GM18520 (cell line): Measurements from ENCODE around the gene GYPC.
"Not testable (repeated sequence)": the region's sequence is repeated elsewhere in the genome, so short reads cannot be mapped to it uniquely, and the experiment has no call there.

Experiments used
- ATAC-seq: cut with Tn5 transposase; IDR thresholded peaks from one replicate; pipeline ENCODE4 v1.9.1; 2021; ENCODE audit not compliant: unreplicated experiment

Gene GYPC

DNA sequence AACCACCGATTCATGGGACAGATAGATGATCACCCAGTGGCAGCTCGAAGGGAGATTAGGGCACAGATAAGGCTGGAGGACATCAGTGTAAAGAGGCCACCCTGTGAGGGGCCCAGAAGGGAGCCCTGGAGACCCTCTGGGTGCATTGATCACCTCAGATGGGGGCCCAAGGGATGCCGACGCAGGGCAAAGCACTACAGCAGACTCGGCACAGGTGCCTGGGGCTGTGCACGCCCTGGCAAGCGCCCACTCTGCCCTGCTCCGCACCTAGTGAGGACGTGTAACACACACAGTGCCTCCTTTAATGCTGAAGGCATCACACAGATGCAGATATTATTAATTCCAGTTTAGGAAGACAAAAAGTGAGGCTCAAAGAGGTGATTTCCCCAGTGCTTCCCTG is 9.5 kb downstream of the GYPC start:
- no peak for ATAC-seq

DNA sequence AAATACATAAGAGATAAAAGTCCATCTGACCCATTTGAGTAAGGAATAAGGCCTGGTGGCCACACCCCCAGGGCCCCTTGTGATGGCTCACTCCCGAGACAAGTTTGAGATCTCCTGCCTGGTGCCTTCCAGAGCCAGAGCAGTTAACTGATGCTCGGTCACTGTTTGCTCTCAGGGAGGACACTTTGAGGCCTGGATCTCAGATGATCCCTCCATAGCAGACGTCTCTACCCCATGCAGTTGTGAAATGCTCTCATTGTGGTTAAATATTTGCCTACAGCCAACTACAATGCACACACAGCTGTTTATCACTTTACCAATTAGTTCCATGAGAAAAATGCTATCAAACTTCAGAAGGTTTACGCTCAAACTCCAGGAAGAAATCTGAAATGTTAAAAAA is 12.3 kb downstream of the GYPC start:
- no peak for ATAC-seq

DNA sequence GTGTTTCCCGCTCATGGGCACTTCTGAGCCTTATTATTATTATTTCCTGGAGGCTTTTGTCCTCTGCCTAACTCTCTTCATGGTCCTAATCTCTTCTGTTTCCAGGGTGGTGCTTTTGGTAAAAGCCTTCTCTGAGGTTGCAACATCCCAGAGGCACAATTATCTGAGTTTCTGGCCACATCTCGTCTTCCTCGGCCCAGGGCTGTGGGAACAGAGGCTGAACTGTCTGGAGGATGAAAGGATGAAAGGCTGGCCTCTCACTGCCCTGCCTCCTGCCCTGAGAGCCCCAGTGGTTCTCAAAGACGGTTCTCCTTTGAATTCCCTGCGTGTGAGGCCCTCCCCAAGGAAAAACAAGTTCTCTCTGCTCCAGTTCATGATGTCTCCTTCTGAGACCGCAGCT is 13.8 kb downstream of the GYPC start:
- no peak for ATAC-seq

DNA sequence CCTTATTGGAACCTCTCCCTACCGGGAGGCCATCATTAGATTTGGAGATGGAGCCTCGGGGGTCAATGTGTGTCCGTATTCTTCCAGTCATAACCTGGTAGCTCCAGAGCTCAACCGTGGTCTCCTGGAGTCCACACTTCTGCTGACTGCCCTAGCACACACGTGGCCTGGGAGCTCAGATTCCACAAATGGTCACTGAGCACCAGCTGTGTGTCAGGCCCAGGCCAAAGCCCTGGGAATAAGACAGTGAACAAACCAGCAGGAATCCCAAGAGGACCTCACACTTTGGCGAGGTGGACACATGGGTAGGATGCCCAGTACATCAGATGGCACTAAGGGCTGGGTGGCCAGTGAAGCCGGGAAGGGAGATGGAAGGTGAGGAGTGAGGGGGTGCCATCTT is 15.5 kb downstream of the GYPC start:
- no peak for ATAC-seq

DNA sequence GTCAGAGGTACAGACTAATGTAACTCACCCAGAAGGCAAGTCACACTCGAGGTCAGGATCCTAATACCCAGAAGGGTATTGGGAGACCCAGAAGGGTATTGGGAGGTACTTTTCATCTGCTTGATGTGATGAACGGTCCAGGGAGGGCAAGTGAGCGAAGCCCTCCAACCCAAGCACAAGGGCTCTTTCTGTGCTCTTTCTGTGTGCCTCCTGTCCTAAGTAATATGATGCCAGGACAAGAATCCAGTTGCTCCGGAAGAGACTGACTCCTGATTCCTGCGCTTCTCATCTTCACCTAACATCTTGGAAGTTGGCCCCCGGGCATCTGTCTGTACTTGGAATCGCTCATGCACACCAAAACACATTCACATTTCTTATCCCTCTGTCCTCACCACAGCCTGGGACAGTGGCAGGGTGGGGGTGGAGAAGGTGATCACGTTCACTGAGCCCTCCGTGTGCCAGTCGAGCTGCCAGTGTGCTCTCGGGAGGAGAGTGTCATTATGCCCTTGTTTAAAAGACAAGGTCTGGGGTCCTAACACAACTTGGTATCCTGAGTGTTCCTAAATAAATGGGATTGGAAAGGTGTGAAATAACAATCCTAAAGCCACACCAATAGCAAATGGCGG is 17.1 kb downstream of the GYPC start:
- no peak for ATAC-seq

DNA sequence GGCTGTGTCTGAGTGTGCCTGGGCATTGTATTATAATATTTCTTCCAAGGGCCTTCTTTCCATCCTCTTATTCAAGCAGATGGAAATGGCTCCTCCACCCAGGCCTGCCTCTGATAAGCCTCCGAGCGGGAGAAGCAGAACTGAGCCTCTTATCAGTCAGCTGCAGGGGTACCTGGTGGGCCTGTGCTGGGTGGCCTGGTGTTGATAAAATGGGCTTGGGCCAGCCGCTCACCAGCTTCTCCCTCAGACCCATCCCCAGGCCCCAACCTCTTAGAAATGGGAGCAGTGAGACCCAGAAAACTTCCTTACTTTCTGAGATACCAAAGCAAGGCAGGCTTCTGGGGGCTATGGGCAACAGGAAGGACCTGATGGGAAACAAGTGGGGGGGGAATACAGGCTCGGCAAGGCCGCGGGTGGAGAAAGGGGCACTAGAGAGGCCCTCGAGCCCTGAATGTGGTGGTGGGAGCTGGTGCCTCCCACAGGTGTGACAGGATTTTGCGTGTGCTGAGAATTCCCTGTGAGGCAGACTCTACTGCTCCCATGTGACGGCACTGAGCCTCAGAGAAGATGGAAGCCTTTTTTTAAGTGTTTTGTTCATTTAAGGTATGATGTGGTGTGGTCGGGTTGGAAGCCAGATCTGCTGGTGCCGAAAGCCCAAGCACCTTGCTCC is 18.3 kb downstream of the GYPC start:
- no peak for ATAC-seq

DNA sequence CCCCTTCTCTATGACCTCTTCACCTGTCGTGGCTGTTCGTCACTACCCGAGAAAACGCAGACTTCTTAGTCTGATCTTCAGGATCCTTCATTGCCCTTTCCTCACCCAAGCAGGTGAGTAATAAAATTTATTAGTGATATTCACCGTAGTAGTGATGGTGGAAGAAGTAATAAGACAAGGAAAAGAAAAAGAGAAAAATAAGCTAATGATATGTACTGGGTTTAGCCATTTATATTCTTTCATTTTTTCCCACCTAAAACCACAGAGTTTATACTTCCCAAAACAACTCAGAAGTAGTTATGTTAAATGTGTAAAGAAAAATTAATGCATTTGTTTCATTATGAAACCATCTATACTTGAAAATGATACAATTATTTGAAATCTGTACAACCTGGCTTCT is 19.7 kb downstream of the GYPC start:
- no peak for ATAC-seq

DNA sequence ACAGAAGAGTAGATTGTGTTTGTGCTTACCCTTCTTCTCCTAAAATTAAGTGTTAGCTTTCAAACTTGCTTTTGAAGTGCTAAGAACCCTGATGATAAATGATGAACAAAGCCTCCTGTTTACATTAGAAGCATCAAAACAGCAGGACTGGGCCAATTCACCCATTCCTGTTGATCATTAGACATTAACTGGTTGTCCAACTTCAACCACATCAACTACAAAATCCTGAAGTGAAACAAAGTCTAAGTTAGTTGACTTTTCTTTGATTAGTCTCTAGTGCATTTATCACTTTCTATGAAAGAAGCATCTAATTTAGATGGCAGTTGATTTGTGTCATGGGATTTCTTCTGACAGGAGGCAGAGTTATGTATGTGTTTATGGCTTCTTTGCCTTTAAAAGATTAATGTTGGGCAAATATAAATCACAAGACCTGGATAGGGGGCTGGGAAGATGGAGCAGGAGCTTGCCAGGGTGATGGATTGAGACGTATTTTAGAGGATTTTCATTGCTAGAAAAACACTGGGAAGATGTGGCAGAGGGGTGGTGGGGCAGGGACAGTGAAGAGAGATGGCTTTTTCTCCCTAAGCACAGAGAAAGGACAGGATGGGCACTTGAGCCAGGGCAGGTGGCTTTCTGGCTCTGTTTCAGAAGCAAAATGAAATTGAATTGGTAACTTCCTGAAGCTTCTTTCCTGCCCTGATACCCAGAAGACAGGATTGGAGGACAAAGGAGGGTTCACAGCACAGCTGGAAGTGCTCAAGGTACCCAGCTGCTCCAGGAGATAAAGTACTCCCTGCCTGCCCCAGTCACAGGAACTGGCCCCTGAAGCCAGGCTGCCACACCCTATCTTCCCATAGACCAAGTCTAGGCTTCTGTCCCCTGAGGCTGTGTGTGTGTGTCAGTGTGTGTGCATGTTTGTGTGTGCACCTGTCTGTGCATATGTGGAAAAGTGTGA is 20.5 kb downstream of the GYPC start:
- no peak for ATAC-seq

DNA sequence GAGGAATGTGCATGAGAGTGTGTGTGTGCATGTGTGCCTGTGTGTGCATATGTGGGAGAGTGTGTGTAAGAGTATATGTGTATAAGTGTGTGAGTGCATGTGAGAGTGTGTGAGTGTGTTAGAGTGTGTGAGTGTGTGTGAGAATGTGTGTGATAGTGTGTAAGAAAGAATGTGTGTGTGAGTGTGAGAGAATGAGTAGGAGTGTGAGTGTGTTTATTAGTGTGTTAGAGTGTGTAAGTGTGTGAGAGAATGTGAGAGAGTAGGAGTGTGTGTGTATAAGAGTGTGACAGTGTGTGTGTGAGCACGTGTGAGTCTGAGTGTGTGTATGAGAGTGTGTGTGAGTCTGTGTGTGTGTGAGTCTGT is 21.2 kb downstream of the GYPC start:
- no peak for ATAC-seq

DNA sequence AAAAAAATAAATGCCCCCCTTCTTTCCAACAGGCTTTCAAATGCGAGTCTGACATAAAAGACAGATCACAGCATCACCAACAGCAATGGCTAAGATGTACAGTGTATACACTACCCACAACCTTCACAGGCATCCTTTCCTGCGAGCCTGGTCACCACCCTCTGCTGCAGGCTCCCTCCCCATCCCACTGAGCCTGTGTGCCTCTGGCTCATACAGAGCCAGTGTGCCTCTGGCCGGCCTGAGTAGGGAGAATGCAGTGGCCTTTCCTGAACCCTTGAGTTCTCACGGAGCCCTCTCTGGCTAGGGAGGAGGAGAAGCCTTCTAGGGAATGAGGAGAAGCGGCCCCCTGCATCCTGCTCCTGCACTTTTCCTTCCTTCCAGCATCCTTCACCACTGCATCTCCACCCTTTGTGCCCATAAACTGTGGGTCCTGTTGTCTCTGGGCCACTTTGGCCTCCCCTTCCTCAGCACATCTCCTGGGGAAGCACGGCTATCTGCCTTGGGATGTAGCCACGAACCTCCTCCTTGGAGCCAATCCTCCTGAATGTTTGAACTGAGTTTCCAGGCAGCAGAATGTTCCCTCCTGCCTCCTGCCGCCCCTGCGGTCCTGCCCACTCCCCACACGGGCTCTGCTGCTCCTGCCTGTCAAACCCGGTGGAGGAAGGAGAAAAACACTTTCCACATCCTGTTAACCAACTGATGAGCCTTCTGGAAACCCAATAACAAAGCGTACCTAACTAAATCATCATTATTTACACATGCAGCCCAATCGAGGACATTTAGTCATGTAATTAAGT is 22.5 kb downstream of the GYPC start:
- ATAC-seq, result no peak

DNA sequence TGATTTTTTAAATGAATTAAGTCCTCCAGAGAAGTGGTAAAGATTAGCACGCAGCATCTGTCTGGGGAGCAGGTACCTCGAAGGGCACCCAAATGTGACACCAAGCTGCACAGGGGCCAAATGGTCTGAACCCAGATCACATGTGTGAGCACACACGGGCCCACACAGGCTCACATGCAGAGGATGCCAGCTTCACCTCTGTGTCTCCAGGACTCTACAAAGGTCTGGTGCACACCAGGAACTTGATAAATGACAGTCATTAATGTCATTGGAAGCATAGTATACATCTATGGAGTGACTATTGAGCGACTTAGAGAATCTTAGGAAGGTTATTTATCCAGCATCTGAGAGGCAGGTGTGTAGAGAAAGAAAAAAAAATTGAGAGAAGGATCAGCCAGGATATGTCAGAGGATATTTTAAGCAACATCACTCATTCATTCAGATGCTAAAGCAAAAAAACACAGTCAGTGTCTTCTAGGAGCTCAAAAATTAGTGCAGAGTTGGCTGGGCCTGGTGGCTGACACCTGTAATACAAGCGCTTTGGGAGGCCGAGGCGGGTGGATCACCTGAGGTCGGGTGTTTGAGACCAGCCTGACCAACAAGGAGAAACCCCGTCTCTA is 23.2 kb downstream of the GYPC start:
- no peak for ATAC-seq

DNA sequence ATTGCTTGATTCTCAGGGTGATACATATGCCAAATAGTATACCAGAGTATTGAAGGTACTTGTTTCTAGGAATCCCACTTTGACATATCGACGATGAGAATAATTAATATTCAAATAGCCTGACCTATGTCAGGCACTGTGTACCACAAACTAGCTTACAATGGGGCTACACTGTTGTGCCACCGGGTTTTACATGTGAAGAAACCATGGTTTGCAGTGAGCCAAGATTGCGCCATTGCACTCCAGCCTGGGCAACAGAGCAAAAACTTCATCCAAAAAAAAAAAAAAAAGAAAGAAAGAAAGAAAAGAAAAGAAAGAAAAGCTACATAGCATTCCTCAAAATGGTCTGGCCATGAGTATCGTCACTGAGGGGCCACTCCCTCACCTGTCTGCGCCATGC is 25.5 kb downstream of the GYPC start:
- no peak for ATAC-seq

DNA sequence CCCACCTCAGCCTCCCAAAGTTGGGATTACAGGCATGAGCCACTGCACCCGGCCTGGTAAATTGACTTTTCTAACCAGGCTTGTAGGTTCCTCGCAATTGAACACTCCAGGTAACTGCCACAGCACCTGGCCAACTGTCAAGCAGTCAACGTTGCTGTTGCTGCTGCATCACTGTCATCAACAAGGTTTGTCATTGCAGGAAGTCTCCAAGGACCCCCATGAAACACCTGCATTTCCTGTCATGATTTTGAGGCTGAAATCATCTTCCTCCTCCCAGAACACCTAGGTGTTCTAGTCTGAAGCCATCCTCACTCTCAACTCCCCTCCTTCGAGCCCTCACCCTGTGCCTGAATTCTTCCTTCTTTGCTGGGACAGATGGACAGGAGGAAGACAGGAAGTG is 29.7 kb downstream of the GYPC start:
- no peak for ATAC-seq

DNA sequence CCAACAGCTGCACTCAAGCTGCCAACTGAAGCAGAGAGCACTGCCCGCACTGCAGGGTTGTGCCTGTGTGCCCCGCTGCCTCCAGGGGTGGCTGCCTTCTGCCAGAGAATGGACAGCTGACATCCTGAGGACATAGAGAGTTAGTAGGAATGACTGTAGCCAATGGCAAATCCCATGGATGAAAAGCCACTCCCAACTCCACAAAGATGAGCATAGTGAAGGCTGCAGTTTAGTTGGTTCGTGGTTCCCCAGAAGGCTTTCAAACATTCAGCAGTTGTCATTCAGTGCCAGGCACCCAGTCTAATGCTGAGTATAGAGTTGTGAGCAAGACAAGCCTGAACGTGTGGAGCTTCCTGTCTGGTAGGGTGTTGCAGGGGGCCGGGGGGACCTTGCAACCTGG is 30.3 kb downstream of the GYPC start:
- ATAC-seq, result no peak

DNA sequence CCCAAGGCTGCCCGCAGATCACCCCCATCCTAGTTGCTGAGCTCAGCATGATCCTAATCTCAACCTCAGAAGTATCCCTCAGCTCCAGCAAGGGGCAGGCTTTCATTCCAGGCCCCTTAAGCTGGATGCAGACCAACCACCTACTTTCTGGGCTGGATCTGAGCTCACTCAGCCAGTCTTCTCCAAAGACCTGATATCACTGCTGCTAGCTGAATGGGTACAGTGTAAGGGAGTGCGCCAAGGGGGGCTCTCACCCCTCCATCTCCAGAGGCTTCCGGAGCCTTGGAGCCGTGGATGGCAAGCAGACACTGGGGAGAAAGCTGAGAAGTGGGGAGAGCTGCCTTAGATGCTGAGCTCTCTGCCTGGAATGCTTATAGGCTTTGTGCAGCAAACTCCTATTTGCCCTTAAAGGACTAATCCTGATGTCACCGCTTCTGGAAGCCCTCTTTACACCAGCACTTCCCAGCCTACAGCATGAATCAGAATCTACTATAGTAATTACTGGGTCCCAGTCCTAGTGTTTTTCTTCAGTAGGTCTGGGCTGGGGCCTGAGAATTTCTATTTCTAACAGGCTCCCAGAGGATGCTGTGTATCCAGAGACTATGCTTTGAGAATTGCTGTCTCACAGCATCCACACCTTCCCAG is 31.0 kb downstream of the GYPC start:
- ATAC-seq, result no peak

DNA sequence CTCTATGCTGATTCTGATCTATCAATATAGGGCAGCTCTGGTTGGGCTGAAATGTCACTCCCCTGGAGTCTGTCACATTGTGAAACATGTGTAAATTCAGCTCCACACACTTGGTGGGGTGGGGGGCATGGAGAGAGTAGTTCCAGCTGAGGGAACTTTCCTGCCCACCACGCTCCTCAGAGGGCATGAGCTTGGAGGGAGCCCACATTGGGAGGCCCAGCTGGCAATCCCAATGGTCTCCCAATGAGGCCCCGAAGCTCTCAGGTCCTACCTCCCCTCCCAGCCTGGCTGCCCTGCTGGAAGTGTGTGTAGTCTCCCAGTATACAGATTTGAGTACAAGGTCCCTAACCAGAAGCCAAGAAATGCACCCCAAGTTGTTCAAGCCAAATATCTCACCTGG is 31.5 kb downstream of the GYPC start:
- ATAC-seq, result no peak

DNA sequence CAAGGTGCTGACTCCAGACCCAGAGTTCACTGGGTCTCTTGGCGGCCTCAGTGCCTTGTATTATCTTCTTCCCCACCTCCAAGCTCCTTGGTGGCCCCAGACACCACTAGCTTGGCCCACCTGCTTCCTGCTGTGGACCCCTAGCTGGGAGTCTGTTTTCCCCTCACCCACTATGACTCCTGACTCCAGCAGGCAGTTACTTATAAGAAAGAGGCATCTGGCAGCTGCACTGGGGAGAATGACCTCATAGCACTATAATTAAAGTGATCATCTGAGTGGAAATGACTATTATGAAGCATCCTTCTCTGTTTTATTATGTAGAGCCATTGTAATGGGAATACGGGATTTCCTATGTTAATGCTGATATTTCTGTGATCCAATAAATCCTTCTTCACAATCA is 32.6 kb downstream of the GYPC start:
- not testable (repeated sequence) for ATAC-seq

DNA sequence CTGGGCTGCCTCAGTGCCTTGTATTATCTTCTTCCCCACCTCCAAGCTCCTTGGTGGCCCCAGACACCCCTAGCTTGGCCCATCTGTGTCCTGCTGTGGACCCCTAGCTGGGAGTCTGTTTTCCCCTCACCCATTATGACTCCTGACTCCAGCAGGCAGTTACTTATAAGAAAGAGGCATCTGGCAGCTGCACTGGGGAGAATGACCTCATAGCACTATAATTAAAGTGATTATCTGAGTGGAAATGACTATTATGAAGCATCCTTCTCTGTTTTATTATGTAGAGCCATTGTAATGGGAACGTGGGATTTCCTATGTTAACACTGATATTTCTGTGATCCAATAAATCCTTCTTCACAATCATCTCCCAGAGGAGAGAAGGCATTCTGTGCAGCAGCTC is 36.3 kb downstream of the GYPC start:
- not testable (repeated sequence) for ATAC-seq

DNA sequence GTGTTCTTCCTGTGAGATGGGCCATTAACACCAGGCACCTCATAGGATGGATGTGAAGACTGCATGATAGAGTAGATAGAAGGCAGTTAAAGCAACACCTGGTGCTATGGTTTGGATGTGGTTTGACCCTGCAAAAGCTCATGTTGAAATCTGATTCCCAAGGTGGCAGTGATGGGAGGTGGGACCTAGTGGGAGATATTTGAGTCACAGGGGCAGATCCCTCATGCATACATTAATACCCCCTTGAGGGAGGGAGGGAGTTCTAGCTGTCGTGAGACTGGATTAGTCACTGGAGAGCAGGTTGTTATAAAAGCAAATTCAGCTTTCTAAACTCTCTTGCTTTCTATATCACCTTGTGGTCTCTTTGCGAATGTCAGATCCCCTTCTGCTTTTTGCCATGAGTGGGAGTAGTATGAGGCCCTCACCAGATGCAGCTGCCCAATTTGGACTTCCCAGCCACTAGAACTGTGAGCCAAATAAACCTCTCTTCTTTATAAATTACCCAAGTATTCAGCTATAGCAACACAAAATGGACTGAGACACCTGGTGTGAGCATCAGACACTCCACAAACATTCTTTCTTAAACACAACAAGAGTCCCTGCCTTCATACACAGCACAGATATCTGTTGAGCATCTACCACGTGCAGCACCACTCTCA is 37.1 kb downstream of the GYPC start:
- not testable (repeated sequence) for ATAC-seq
